Measurements from ENCODE around the gene CAMKK2. TPM values are rescaled to one million over a fixed set of nuclear protein-coding genes. Genes with fewer than 3 reads are reported as not detected.

CAMKK2 gene
- total and polyA plus RNA-seq, 2 of the 4 experiments (the other 2 are of a cell fraction) = 15.2 to 24.7 TPM

DNA sequence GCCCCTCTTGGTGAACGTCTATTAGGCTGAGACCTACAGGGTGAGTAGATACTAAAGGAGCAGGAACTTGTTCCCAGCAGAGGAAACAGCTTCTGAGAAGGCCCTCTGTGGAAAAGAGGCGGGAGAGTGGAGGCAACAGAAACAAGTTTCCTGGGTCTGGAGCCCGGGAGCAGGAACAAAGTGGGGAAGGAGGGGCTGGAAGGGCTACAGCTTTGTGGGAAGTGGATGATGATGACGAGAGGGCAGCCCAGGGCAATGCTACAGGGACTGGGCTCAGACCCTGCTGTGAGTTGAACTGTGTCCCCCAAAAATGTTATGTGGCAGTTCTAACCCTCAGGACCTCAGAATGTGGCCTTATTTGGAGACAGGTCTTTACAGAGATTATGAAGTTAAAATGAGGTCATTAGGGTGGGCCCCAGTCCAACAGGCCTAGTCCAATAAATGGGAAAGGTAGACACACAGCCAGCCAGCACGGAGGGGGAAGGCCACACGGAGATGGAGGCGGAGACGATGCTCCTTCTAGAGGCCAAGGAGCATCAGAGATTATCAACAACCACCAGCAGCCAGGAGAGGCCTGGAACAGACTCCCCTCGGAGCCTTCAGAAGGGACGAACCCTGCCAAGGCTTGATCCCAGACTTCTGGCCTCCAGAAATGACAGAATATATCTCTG is 14.3 kb downstream of the CAMKK2 start:
- Histone ChIP-seq H2BK20ac (ENCODE audit: low read depth, low read length) (no peak overlapping the region), H4K91ac (ENCODE audit: insufficient read depth, low read depth, low read length) (no peak overlapping the region), H2AFZ (replicated peaks; ENCODE audit: low read length, poor library complexity) (no peak overlapping the region), H3K9me3 (ENCODE audit: control insufficient read depth, insufficient read depth, low read length) (no peaks in the 10 kb centered on the region), H2BK5ac (ENCODE audit: low read depth, low read length, poor library complexity, severe bottlenecking) (no peak overlapping the region), H3K27ac (ENCODE audit: insufficient read depth, low read length) (no peak overlapping the region), H3K23ac (ENCODE audit: low read depth, low read length) (no peak overlapping the region), H3K4me3 (ENCODE audit: insufficient read depth, low read depth, low read length) (no peak overlapping the region), H3K56ac (ENCODE audit: extremely low read depth, insufficient read depth, low read length) (no peak overlapping the region), H4K20me1 (ENCODE audit: insufficient read depth, low read length) (peaks cover 24% of the 10 kb centered on the region), H2AK5ac (ENCODE audit: low read depth, low read length) (no peak overlapping the region), H2BK120ac (ENCODE audit: low read depth, low read length) (no peak overlapping the region), H2AK9ac (replicated peaks; ENCODE audit: low read depth, low read length, poor library complexity) (no peak overlapping the region), H3K79me1 (ENCODE audit: low read depth in 1 of 2, low read length in 2 of 2) (peaks cover 21 to 66% of the 10 kb centered on the region in 2 experiments), H4K5ac (ENCODE audit: low read depth, low read length) (no peak overlapping the region), H3K9me1 (ENCODE audit: insufficient read depth, low read length) (peaks cover 10% of the 10 kb centered on the region), H3K27me3 (ENCODE audit: control insufficient read depth, insufficient read depth, low read length) (no peaks in the 10 kb centered on the region), H3K4me1 (ENCODE audit: control insufficient read depth, insufficient read depth, low read length) (peaks cover 10% of the 10 kb centered on the region), H3K9ac (ENCODE audit: low read depth, low read length) (no peak overlapping the region), H3K14ac (replicated peaks; ENCODE audit: low read depth, low read length) (no peak overlapping the region), H4K8ac (ENCODE audit: low read depth in 2 of 2, low read length in 2 of 2) (no peak overlapping the region), H3K4me2 (ENCODE audit: low read depth, low read length) (no peak overlapping the region), H2BK15ac (ENCODE audit: low read depth, low read length) (no peak overlapping the region), H3K4ac (ENCODE audit: low read depth, low read length) (no peak overlapping the region), H3K18ac (ENCODE audit: low read depth, low read length) (no peak overlapping the region), H3K36me3 (ENCODE audit: control insufficient read depth, insufficient read depth, low read length) (peaks cover 4% of the 10 kb centered on the region)
- ATAC-seq (ENCODE audit: low read depth) (no peak), DNase-seq (no peak)
- POLR2A ChIA-PET (ENCODE audit: unreplicated experiment) = no interaction called here
- 100% methylated on average over 3 of the region's 10 CpGs; no CpG with 5 or more reads in 1 of the 2 experiments for WGBS, 2 experiments (ENCODE audit: extremely low coverage in 2 of 2, insufficient read length in 1 of 2)
- intact Hi-C loops (cut with micrococcal nuclease) (no loop called here), dilution Hi-C loops (cut with HindIII; ENCODE audit: low sequenced_read_pairs, unreplicated experiment) (no loop called here), in situ Hi-C loops (cut with MboI; ENCODE audit: low sequenced_read_pairs) (no loop called here)
- no peak for TF ChIP-seq SMC3 (IDR thresholded peaks at IDR 0.05; ENCODE audit: low read depth, low read length)
- TF ChIP-seq, protein P1, sequence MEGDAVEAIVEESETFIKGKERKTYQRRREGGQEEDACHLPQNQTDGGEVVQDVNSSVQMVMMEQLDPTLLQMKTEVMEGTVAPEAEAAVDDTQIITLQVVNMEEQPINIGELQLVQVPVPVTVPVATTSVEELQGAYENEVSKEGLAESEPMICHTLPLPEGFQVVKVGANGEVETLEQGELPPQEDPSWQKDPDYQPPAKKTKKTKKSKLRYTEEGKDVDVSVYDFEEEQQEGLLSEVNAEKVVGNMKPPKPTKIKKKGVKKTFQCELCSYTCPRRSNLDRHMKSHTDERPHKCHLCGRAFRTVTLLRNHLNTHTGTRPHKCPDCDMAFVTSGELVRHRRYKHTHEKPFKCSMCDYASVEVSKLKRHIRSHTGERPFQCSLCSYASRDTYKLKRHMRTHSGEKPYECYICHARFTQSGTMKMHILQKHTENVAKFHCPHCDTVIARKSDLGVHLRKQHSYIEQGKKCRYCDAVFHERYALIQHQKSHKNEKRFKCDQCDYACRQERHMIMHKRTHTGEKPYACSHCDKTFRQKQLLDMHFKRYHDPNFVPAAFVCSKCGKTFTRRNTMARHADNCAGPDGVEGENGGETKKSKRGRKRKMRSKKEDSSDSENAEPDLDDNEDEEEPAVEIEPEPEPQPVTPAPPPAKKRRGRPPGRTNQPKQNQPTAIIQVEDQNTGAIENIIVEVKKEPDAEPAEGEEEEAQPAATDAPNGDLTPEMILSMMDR (conservative IDR thresholded peaks at IDR 0.05; ENCODE audit: low read depth, low read length) = no peak
- TF ChIP-seq RAD21 (IDR thresholded peaks at IDR 0.05; ENCODE audit: low read length) = no peak
- TF ChIP-seq MXI1 (IDR thresholded peaks at IDR 0.05; ENCODE audit: borderline replicate concordance, low read depth, low read length) = no peak
- TF ChIP-seq RFX5 (IDR thresholded peaks at IDR 0.05; ENCODE audit: low read depth, low read length) = no peak
- TF ChIP-seq CHD1 (IDR thresholded peaks at IDR 0.05; ENCODE audit: low read depth, low read length) = no peak
- TF ChIP-seq, protein P2, sequence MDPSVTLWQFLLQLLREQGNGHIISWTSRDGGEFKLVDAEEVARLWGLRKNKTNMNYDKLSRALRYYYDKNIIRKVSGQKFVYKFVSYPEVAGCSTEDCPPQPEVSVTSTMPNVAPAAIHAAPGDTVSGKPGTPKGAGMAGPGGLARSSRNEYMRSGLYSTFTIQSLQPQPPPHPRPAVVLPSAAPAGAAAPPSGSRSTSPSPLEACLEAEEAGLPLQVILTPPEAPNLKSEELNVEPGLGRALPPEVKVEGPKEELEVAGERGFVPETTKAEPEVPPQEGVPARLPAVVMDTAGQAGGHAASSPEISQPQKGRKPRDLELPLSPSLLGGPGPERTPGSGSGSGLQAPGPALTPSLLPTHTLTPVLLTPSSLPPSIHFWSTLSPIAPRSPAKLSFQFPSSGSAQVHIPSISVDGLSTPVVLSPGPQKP (IDR thresholded peaks at IDR 0.05; ENCODE audit: borderline replicate concordance, low read depth, low read length) = no peak
- no peak for TF ChIP-seq MAZ (IDR thresholded peaks at IDR 0.05; ENCODE audit: borderline replicate concordance, low read depth, low read length)
- no peak for TF ChIP-seq RCOR1 (IDR thresholded peaks at IDR 0.05; ENCODE audit: insufficient replicate concordance, low read length)
- TF ChIP-seq BHLHE40 (IDR thresholded peaks at IDR 0.05; ENCODE audit: low read depth, low read length) = no peak
- TF ChIP-seq MAFK (IDR thresholded peaks at IDR 0.05; ENCODE audit: low read depth, low read length) = no peak
- no peak for TF ChIP-seq NFE2L2 (IDR thresholded peaks at IDR 0.05; ENCODE audit: low read depth, low read length)
- no peak for TF ChIP-seq POLR2A (IDR thresholded peaks at IDR 0.05; ENCODE audit: low read depth, low read length)
- no peak for TF ChIP-seq CEBPB (IDR thresholded peaks at IDR 0.05; ENCODE audit: low read depth, low read length)
- TF ChIP-seq, protein P3, sequence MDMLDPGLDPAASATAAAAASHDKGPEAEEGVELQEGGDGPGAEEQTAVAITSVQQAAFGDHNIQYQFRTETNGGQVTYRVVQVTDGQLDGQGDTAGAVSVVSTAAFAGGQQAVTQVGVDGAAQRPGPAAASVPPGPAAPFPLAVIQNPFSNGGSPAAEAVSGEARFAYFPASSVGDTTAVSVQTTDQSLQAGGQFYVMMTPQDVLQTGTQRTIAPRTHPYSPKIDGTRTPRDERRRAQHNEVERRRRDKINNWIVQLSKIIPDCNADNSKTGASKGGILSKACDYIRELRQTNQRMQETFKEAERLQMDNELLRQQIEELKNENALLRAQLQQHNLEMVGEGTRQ (IDR thresholded peaks at IDR 0.05; ENCODE audit: low read depth, low read length) = no peak
- no peak for TF ChIP-seq FOS (IDR thresholded peaks at IDR 0.05; ENCODE audit: low read depth, low read length)
- no TSS peak for BruUV-seq (replicated peaks)
- CTCF ChIA-PET = no interaction called here
